M059J (cell line): ENCODE data around the gene ALDH1B1. TPM values are rescaled to one million over a fixed set of nuclear protein-coding genes. Genes with fewer than 3 reads are reported as not detected.

ENCODE experiments used
- DNase-seq: peaks from one replicate; pipeline ENCODE4 v3.0.0-alpha.2; 2012; ENCODE audit warnings: low read depth
- total RNA-seq: library from RNA; depleted of rRNA; stranded (reverse); fragments of >200 nt; shearing (Covaris generic); gene quantifications from 2 replicates; pipeline ENCODE4 v1.2.3, GENCODE V29; 2014; rRNA removed

The ALDH1B1 gene
- total RNA-seq: 21.9 and 34.7 TPM in 2 replicates

- peak; percentile 90 for DNase-seq
Measured at GRCh38 chr9:38392235-38393127, at the start of gene ALDH1B1. Gene ALDH1B1, plus strand, starts transcription at chr9:38392702. Its CDS starts 3,047 bp downstream, at chr9:38395749.

- no peak for DNase-seq
Measured at GRCh38 chr9:38343037-38343436, 49.5 kb upstream of the ALDH1B1 start.

GRCh38 chr9:38343552-38343951 is 49.0 kb upstream of the ALDH1B1 start:
- no peak for DNase-seq

GRCh38 chr9:38344566-38345324 is 47.8 kb upstream of the ALDH1B1 start:
- no peak for DNase-seq

GRCh38 chr9:38345851-38346755 is 46.4 kb upstream of the ALDH1B1 start:
- no peak for DNase-seq

GRCh38 chr9:38346811-38347210 is 45.7 kb upstream of the ALDH1B1 start:
- DNase-seq: no peak

- no peak for DNase-seq
Measured at GRCh38 chr9:38347271-38347671, 45.2 kb upstream of the ALDH1B1 start.

GRCh38 chr9:38347946-38348345 is 44.6 kb upstream of the ALDH1B1 start:
- DNase-seq: no peak

- DNase-seq: no peak
Measured at GRCh38 chr9:38350529-38350928, 42.0 kb upstream of the ALDH1B1 start.

- DNase-seq: no peak
Measured at GRCh38 chr9:38352530-38353328, 39.8 kb upstream of the ALDH1B1 start.

GRCh38 chr9:38355115-38355514 is 37.4 kb upstream of the ALDH1B1 start:
- DNase-seq: no peak

- DNase-seq: no peak
Measured at GRCh38 chr9:38355517-38356120, 36.9 kb upstream of the ALDH1B1 start.

- no peak for DNase-seq
Measured at GRCh38 chr9:38356851-38357250, 35.7 kb upstream of the ALDH1B1 start.

- no peak for DNase-seq
Measured at GRCh38 chr9:38357350-38358114, 35.0 kb upstream of the ALDH1B1 start.

- peak; percentile 95 for DNase-seq
Measured at GRCh38 chr9:38358390-38359296, 33.9 kb upstream of the ALDH1B1 start.

GRCh38 chr9:38359297-38359653 is 33.2 kb upstream of the ALDH1B1 start:
- peak; percentile 34 for DNase-seq

GRCh38 chr9:38359689-38360385 is 32.7 kb upstream of the ALDH1B1 start:
- DNase-seq: no peak

GRCh38 chr9:38360839-38361472 is 31.5 kb upstream of the ALDH1B1 start:
- no peak for DNase-seq
